Measurements from ENCODE around the gene RSPO3.

DNA sequence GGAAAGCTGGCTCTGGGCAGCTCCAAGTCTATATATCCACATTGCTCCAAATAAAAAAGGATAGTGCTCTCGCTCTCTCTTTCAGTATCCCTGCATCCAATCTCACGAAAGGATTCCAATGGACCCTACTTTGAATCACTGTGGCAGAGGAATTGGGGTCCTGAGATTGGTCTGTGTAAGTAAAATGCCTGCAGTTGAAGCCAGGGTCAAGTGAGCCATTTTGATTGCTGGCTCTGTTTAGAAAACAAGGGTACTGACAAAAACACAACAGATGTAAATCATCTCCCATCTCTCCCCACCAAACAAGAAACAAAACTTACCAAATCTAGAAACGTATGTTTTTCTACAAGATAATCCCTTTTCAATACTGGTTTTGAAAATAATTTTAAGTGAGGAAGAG is 45.6 kb downstream of the RSPO3 start:
- TF ChIP-seq, protein P1, sequence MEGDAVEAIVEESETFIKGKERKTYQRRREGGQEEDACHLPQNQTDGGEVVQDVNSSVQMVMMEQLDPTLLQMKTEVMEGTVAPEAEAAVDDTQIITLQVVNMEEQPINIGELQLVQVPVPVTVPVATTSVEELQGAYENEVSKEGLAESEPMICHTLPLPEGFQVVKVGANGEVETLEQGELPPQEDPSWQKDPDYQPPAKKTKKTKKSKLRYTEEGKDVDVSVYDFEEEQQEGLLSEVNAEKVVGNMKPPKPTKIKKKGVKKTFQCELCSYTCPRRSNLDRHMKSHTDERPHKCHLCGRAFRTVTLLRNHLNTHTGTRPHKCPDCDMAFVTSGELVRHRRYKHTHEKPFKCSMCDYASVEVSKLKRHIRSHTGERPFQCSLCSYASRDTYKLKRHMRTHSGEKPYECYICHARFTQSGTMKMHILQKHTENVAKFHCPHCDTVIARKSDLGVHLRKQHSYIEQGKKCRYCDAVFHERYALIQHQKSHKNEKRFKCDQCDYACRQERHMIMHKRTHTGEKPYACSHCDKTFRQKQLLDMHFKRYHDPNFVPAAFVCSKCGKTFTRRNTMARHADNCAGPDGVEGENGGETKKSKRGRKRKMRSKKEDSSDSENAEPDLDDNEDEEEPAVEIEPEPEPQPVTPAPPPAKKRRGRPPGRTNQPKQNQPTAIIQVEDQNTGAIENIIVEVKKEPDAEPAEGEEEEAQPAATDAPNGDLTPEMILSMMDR (IDR thresholded peaks at IDR 0.05; ENCODE audit: low read length), result no peak
- TF ChIP-seq EZH2 (IDR thresholded peaks at IDR 0.05; ENCODE audit: borderline replicate concordance, low read length), result no peak
